HFF-Myc (cell line): ENCODE results near the gene CNOT1.
"Not testable (repeated sequence)": the region's sequence is repeated elsewhere in the genome, so short reads cannot be mapped to it uniquely, and the experiment has no call there.

Source experiments
- DNase-seq: peaks from one replicate; pipeline ENCODE4 v3.0.0-alpha.2; 2011; ENCODE audit warnings: low read depth; ENCODE audit errors: extremely low read depth
- H3K4me3 ChIP-seq: replicated peaks from 2 replicates; pipeline ENCODE4 v1.5.1; 2011; ENCODE audit warnings: low read depth, mild to moderate bottlenecking, control low read depth, low read length
- TF ChIP-seq, protein P1 (sequence below): IDR thresholded peaks from 2 replicates; pipeline ENCODE4 v1.5.1; 2012; ENCODE audit warnings: mild to moderate bottlenecking, low read depth, low read length, control low read depth; ENCODE audit errors: missing control alignments

Gene CNOT1

GRCh38 chr16:58624209-58624608, 5.4 kb downstream of the CNOT1 start:
- TF ChIP-seq, protein P1, sequence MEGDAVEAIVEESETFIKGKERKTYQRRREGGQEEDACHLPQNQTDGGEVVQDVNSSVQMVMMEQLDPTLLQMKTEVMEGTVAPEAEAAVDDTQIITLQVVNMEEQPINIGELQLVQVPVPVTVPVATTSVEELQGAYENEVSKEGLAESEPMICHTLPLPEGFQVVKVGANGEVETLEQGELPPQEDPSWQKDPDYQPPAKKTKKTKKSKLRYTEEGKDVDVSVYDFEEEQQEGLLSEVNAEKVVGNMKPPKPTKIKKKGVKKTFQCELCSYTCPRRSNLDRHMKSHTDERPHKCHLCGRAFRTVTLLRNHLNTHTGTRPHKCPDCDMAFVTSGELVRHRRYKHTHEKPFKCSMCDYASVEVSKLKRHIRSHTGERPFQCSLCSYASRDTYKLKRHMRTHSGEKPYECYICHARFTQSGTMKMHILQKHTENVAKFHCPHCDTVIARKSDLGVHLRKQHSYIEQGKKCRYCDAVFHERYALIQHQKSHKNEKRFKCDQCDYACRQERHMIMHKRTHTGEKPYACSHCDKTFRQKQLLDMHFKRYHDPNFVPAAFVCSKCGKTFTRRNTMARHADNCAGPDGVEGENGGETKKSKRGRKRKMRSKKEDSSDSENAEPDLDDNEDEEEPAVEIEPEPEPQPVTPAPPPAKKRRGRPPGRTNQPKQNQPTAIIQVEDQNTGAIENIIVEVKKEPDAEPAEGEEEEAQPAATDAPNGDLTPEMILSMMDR = no peak
- no peak for DNase-seq
- no peak overlapping the region for H3K4me3 ChIP-seq

- TF ChIP-seq, protein P1 = no peak
- no peak for DNase-seq
- no peak overlapping the region for H3K4me3 ChIP-seq
Observed at GRCh38 chr16:58620396-58620795, 9.2 kb downstream of the CNOT1 start.

DNA sequence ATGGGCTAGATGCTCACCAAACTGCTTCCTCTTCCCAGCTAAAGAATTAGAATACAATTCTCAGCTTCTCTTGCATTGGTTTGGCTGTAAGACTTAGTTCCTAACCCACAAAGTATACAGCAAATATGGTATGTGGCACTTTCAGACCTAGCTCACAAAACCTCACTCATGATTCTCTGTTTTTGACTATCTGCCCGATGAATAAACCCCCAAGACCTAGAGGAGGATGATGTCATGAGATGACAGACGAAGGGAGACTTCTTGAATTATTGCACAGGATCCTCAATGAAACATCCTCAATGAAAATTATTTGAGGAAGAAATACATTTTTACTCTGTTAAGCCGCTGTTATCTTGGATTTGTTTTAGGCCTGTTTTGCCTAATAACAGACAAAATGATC, 14.3 kb downstream of the CNOT1 start:
- no peak for DNase-seq
- no peak overlapping the region for H3K4me3 ChIP-seq
- TF ChIP-seq, protein P1 = no peak

GRCh38 chr16:58614860-58615259, 14.8 kb downstream of the CNOT1 start:
- TF ChIP-seq, protein P1 = no peak
- no peak for DNase-seq

GRCh38 chr16:58614212-58614611, 15.4 kb downstream of the CNOT1 start:
- H3K4me3 ChIP-seq = no peak overlapping the region
- DNase-seq = peak; percentile 37
- TF ChIP-seq, protein P1 = no peak

More at GRCh38 chr16:58614860-58615259, 14.8 kb downstream of the CNOT1 start:
- no peak overlapping the region for H3K4me3 ChIP-seq

- not testable (repeated sequence) for DNase-seq, H3K4me3 ChIP-seq
Observed at GRCh38 chr16:58612965-58613364, 16.7 kb downstream of the CNOT1 start.

DNA sequence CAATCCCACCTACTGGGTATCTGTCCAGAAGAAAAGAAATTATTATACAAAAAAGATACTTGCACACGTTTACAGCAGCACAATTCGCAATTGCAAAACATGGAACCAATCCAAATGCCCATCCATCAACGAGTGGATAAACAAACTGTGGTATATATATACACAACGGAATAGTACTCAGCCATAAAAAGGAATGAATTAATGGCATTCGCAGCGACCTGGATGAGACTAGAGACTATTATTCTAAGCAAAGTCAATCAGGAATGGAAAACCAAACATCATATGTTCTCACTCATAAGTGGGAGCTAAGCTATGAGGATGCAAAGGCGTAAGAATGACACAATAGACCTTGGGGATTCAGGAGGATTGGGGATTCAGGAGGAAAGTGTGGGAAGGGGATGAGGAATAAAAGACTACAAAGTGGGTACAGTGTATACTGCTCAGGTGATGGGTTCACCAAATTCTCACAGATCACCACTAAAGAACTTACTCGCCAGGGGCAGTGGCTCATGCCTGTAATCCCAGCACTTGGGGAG, 21.0 kb downstream of the CNOT1 start:
- no peak overlapping the region for H3K4me3 ChIP-seq
- no peak for DNase-seq
- TF ChIP-seq, protein P1 = no peak
